Colonic mucosa (tissue), 4 donors: Measurements from ENCODE around the gene SET. TPM values are rescaled to one million over a fixed set of nuclear protein-coding genes. Genes with fewer than 3 reads are reported as not detected.

ENCODE experiments used
- DNase-seq: peaks from one replicate; pipeline ENCODE4 v3.0.0-alpha.2; 2020
- H3K27ac ChIP-seq: fragments of 200-600 bp; one replicate; pipeline ENCODE4 v1.8.0; 2021
- H3K27me3 ChIP-seq: fragments of 200-600 bp; one replicate; pipeline ENCODE4 v1.8.0; 2021
- H3K36me3 ChIP-seq: fragments of 200-600 bp; one replicate; pipeline ENCODE4 v1.8.0; 2021
- H3K4me1 ChIP-seq: fragments of 200-600 bp; one replicate; pipeline ENCODE4 v1.8.0; 2021; ENCODE audit warnings: mild to moderate bottlenecking
- H3K4me3 ChIP-seq: fragments of 200-600 bp; one replicate; pipeline ENCODE4 v1.8.0; 2021
- H3K9ac ChIP-seq, 2 donors: one replicate each; pipeline ENCODE4 v1.7.0; 2013; ENCODE audit warnings: control low read depth in 2 of 2, low read depth in 2 of 2, low read length in 2 of 2
- H3K9me3 ChIP-seq: fragments of 200-600 bp; one replicate; pipeline ENCODE4 v1.8.0; 2021
- intact Hi-C: fragments of 100-400 bp; cut with DNase I; formaldehyde crosslinking; loops from one replicate; pipeline ENCODE4 v1.14.1; 2022
- total RNA-seq, 2 donors: library from RNA; stranded (reverse); fragmentation: NEBNext Ultra II Directional in 1 of 2; extraction: Animal tissue kit (Norgen Biotek cat#: 25700) in 1 of 2; gene quantifications; one replicate each; pipeline ENCODE4 v1.2.1, GENCODE V29; 2021
- TF ChIP-seq, protein P1 (sequence below): fragments of 200-600 bp; IDR thresholded peaks from one replicate; pipeline ENCODE4 v1.8.0; 2022; ENCODE audit warnings: antibody characterized with exemption, mild to moderate bottlenecking
- donor health status: healthy.
- donor health status: DM: no; HTN: no; CAD: no.
- donor health status: DM: no; HTN: no; CAD: no.

SET gene
- total RNA-seq, 2 donors from 2014 or later: 222 to 348 TPM

DNA sequence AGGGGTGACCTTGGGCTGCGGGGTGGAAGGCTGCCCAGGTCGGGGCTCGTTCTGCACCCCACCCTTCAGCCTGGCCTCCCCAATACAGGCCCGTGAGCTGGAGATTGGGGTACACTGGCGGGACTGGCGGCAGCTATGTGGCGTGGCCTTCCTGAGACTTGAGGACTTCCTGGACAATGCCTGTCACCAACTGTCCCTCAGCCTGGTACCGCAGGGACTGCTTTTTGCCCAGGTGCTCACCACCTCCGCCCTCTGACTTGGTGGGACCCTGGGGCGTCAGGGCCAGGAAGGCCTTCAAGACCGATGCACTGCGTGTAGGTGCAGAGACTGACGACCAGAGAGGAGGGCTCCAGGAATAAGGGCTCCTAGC lies 24.4 kb downstream of the SET start:
- Histone ChIP-seq H3K9ac (no peak overlapping the region), H3K4me1 (no peaks in the 10 kb centered on the region), H3K27me3 (no peaks in the 10 kb centered on the region), H3K4me3 (no peak overlapping the region), H3K9me3 (no peaks in the 10 kb centered on the region), H3K27ac (no peak overlapping the region), H3K36me3 (no peaks in the 10 kb centered on the region)
- intact Hi-C loops: no loop called here
- TF ChIP-seq, protein P1, sequence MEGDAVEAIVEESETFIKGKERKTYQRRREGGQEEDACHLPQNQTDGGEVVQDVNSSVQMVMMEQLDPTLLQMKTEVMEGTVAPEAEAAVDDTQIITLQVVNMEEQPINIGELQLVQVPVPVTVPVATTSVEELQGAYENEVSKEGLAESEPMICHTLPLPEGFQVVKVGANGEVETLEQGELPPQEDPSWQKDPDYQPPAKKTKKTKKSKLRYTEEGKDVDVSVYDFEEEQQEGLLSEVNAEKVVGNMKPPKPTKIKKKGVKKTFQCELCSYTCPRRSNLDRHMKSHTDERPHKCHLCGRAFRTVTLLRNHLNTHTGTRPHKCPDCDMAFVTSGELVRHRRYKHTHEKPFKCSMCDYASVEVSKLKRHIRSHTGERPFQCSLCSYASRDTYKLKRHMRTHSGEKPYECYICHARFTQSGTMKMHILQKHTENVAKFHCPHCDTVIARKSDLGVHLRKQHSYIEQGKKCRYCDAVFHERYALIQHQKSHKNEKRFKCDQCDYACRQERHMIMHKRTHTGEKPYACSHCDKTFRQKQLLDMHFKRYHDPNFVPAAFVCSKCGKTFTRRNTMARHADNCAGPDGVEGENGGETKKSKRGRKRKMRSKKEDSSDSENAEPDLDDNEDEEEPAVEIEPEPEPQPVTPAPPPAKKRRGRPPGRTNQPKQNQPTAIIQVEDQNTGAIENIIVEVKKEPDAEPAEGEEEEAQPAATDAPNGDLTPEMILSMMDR: no peak
- no peak for DNase-seq

DNA sequence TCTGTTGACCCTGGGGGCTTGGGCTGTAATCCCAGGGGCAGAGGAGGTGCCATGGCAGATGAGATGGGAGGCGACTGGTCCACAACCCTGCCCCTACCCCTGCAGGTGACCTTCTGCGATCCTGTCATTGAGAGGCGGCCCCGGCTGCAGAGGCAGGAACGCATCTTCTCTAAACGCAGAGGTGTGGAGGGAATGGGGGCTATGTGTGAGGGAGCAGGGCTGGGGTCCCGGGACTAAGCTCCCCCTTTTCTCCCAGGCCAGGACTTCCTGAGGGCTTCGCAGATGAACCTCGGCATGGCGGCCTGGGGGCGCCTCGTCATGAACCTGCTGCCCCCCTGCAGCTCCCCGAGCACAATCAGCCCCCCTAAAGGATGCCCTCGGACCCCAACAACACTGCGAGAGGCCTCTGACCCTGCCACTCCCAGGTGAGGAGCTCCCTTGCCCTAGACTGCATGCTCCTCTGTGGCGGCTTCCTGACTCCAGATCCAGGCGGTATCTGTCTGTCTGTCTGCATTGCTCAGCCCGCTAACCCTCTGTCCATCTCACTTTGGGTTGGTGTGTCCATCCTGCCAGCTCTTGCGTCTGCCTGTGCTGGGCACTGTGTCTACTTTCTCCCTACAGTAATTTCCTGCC lies 25.0 kb downstream of the SET start:
- intact Hi-C loops: no loop called here
- TF ChIP-seq, protein P1: no peak
- Histone ChIP-seq H3K9me3 (no peaks in the 10 kb centered on the region), H3K4me1 (no peaks in the 10 kb centered on the region), H3K36me3 (no peaks in the 10 kb centered on the region), H3K9ac (no peak overlapping the region), H3K27me3 (no peaks in the 10 kb centered on the region), H3K4me3 (no peak overlapping the region), H3K27ac (no peak overlapping the region)
- DNase-seq: no peak

DNA sequence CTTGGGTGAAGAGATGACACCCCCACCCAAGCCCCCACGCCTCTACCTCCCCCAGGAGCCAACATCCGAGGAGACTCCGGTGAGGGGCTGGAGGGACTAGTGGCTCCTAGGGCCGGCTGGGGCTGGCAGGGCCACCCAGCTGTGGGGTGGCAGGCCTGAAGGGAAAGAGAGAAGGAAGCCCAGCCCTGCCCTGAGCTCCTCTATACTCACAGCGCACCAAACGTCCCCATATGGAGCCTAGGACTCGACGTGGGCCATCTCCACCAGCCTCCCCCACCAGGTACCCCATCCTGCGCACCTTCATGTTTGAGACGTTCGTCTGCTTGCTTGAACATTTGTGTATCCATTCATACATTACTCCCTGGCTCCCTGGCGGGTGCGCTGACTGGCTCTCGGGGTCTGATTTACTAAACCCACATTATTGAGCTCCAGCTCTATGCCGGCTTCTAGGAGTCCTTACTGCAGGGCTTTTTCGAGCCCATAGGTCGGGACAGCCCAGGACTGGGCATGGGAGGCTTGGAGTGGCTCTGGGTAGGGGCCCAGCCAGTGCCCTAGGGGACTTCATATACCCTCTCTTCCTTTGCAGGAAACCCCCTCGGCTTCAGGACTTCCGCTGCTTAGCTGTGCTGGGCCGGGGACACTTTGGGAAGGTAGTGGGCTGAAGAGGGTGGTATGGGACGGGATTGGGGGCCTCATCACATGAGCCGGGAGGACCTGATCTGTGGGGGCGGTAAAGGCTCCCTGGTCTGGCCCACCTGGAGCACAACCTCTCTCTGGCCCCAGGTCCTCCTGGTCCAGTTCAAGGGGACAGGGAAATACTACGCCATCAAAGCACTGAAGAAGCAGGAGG lies 25.8 kb downstream of the SET start:
- Histone ChIP-seq H3K4me1 (no peaks in the 10 kb centered on the region), H3K4me3 (no peak overlapping the region), H3K27me3 (no peaks in the 10 kb centered on the region), H3K9me3 (no peaks in the 10 kb centered on the region), H3K27ac (no peak overlapping the region), H3K36me3 (no peaks in the 10 kb centered on the region), H3K9ac (no peak overlapping the region)
- DNase-seq: no peak
- intact Hi-C loops: no loop called here
- TF ChIP-seq, protein P1: no peak

DNA sequence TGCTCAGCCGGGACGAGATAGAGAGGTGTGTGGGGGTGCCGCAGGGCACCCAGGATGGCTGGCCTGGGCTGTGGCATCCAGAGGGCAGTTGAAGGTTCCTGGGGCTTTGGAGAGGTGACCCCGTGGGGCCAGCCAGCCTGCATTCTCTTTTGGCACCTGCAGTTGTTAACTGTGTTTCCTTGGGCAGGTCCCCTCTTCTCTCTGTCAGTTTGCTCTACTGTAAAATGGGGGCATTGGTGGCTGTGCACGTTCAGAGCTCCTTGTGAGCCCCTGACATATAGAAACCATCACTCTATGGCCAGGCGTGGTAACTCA lies 26.4 kb downstream of the SET start:
- intact Hi-C loops: no loop called here
- Histone ChIP-seq H3K27ac (no peak overlapping the region), H3K4me1 (no peaks in the 10 kb centered on the region), H3K27me3 (no peaks in the 10 kb centered on the region), H3K9ac (no peak overlapping the region), H3K9me3 (no peaks in the 10 kb centered on the region), H3K36me3 (no peaks in the 10 kb centered on the region), H3K4me3 (no peak overlapping the region)
- DNase-seq: no peak
- TF ChIP-seq, protein P1: no peak

DNA sequence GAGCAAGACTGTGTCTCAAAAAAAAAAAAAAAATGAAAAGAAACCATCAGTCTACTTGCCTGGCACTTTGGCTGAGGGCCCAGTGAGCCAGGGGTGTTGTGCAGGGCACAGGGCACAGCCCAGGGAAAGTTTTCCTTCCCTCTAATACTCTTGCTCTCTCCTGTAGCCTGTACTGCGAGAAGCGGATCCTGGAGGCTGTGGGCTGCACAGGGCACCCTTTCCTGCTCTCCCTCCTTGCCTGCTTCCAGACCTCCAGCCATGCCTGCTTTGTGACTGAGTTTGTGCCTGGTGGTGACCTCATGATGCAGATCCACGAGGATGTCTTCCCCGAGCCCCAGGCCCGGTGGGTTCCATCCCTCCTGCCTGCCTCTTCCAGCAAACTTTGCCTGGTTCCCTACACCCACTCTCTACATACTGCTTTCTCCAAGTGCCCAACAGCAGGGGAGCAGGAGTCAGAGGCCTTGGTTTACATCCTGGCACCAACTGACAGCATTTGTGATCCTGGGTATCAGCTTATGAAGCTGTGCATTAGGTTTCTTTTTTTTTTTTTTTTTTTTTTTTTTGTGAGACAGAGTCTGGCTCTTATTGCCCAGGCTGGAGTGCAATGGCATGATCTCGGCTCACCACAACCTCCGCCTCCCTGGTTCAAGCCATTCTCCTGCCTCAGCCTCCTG lies 27.7 kb downstream of the SET start:
- Histone ChIP-seq H3K27ac (no peak overlapping the region), H3K4me1 (no peaks in the 10 kb centered on the region), H3K4me3 (no peak overlapping the region), H3K36me3 (no peaks in the 10 kb centered on the region), H3K9me3 (no peaks in the 10 kb centered on the region), H3K27me3 (no peaks in the 10 kb centered on the region), H3K9ac (no peak overlapping the region)
- intact Hi-C loops: no loop called here
- DNase-seq: no peak
- TF ChIP-seq, protein P1: no peak
